Measurements from ENCODE around the gene SKA2.

SKA2 gene

GRCh38 chr17:59193336-59193862 is 38.4 kb upstream of the SKA2 start:
- TF ChIP-seq CREB1 (IDR thresholded peaks at IDR 0.05; ENCODE audit: low read depth) (no peak), REST (IDR thresholded peaks at IDR 0.05; ENCODE audit: low read depth) (no peak), USF1 (IDR thresholded peaks at IDR 0.05) (no peak), RAD21 (IDR thresholded peaks at IDR 0.05; ENCODE audit: low read depth) (no peak), TCF12 (IDR thresholded peaks at IDR 0.05; ENCODE audit: low read depth) (no peak), CEBPB (IDR thresholded peaks at IDR 0.05) (no peak), ZBTB7A (IDR thresholded peaks at IDR 0.05; ENCODE audit: low read depth) (no peak), EP300 (IDR thresholded peaks at IDR 0.05; ENCODE audit: borderline replicate concordance) (no peak), EGR1 (IDR thresholded peaks at IDR 0.05) (no peak), FOXM1 (IDR thresholded peaks at IDR 0.05; ENCODE audit: borderline replicate concordance, low read depth) (no peak), NFIC (IDR thresholded peaks at IDR 0.05) (no peak), TAF1 (IDR thresholded peaks at IDR 0.05; ENCODE audit: low read depth) (no peak), YY1 (IDR thresholded peaks at IDR 0.05; ENCODE audit: low read depth) (no peak)
- TF ChIP-seq, protein P1, sequence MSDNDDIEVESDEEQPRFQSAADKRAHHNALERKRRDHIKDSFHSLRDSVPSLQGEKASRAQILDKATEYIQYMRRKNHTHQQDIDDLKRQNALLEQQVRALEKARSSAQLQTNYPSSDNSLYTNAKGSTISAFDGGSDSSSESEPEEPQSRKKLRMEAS (IDR thresholded peaks at IDR 0.05), result no peak

DNA sequence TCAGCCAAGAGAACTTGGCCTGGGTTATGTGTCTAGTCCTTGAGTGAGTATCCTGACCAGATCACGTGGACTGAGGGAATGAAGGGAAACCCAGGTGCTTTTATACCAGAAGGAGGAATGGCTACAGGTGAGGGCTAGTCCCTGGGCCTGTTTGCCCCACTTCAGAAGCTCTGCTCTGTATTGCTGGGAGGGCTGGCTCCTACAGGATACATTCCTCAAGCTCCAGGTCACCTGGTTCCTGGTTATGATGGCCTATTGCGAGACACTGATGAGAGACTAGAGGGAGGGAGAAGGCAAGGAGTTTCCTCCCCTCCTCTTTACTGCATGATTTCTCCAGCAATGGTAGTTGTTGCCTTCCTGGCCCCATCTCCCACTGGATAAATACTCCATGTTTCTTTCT is 35.8 kb upstream of the SKA2 start:
- TF ChIP-seq USF1 (IDR thresholded peaks at IDR 0.05), result no peak
- TF ChIP-seq TCF12 (IDR thresholded peaks at IDR 0.05; ENCODE audit: low read depth), result no peak
- TF ChIP-seq FOXM1 (IDR thresholded peaks at IDR 0.05; ENCODE audit: borderline replicate concordance, low read depth), result no peak
- TF ChIP-seq, protein P1 (IDR thresholded peaks at IDR 0.05), result no peak
- no peak for TF ChIP-seq REST (IDR thresholded peaks at IDR 0.05; ENCODE audit: low read depth)
- TF ChIP-seq YY1 (IDR thresholded peaks at IDR 0.05; ENCODE audit: low read depth), result no peak
- TF ChIP-seq EGR1 (IDR thresholded peaks at IDR 0.05), result no peak
- no peak for TF ChIP-seq TEAD4 (IDR thresholded peaks at IDR 0.05)
- no peak for TF ChIP-seq EP300 (IDR thresholded peaks at IDR 0.05; ENCODE audit: borderline replicate concordance)
- no peak for TF ChIP-seq NFIC (IDR thresholded peaks at IDR 0.05)
- TF ChIP-seq CREB1 (IDR thresholded peaks at IDR 0.05; ENCODE audit: low read depth), result no peak
- TF ChIP-seq TAF1 (IDR thresholded peaks at IDR 0.05; ENCODE audit: low read depth), result no peak
- no peak for TF ChIP-seq ZBTB7A (IDR thresholded peaks at IDR 0.05; ENCODE audit: low read depth)
- no peak for TF ChIP-seq CEBPB (IDR thresholded peaks at IDR 0.05)
- no peak for TF ChIP-seq RAD21 (IDR thresholded peaks at IDR 0.05; ENCODE audit: low read depth)

- no peak for TF ChIP-seq NFIC (IDR thresholded peaks at IDR 0.05)
- TF ChIP-seq USF1 (IDR thresholded peaks at IDR 0.05), result no peak
- no peak for TF ChIP-seq RAD21 (IDR thresholded peaks at IDR 0.05; ENCODE audit: low read depth)
- TF ChIP-seq FOXM1 (IDR thresholded peaks at IDR 0.05; ENCODE audit: borderline replicate concordance, low read depth), result no peak
- no peak for TF ChIP-seq TAF1 (IDR thresholded peaks at IDR 0.05; ENCODE audit: low read depth)
- TF ChIP-seq EGR1 (IDR thresholded peaks at IDR 0.05), result no peak
- TF ChIP-seq EP300 (IDR thresholded peaks at IDR 0.05; ENCODE audit: borderline replicate concordance), result no peak
- TF ChIP-seq TCF12 (IDR thresholded peaks at IDR 0.05; ENCODE audit: low read depth), result no peak
- no peak for TF ChIP-seq ZBTB7A (IDR thresholded peaks at IDR 0.05; ENCODE audit: low read depth)
- no peak for TF ChIP-seq REST (IDR thresholded peaks at IDR 0.05; ENCODE audit: low read depth)
- no peak for TF ChIP-seq TEAD4 (IDR thresholded peaks at IDR 0.05)
- no peak for TF ChIP-seq CREB1 (IDR thresholded peaks at IDR 0.05; ENCODE audit: low read depth)
- TF ChIP-seq YY1 (IDR thresholded peaks at IDR 0.05; ENCODE audit: low read depth), result no peak
- TF ChIP-seq, protein P1 (IDR thresholded peaks at IDR 0.05), result no peak
- no peak for TF ChIP-seq CEBPB (IDR thresholded peaks at IDR 0.05)
These were observed 31.9 kb upstream of the SKA2 start for GRCh38 chr17:59186850-59187249.
